ENCODE data around the gene ORM2. TPM values are rescaled to one million over a fixed set of nuclear protein-coding genes. Genes with fewer than 3 reads are reported as not detected.
A peak's percentile ranks its signal among the peaks of the same experiment; 100 is the strongest.

Gene ORM2
- total and polyA plus RNA-seq, 9 of the 15 experiments (the other 6 are each of a cell fraction or from before 2014, with no cell fraction given), result 0.98 TPM; not detected in 8

DNA sequence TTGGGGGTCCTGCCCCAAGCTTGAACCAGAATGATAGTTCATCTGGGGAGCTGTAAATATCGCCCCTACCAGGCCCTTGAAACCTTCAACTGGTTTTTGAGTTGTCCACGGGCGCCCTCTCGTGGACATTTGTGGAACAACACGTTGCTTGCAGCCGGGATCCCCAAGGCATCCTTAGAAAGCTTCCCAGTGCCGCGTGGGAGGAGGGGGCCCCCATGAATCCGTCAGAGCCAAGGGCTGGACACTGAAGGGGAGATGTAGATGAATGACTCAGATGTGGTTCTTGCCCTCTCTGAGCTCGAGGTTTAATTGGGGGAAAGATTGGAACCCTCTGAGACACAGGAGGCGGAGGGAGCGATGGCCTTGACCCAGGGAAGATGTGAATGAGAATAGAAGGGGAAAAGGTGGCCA is 38.6 kb upstream of the ORM2 start (continued):
- TF ChIP-seq, protein P1, sequence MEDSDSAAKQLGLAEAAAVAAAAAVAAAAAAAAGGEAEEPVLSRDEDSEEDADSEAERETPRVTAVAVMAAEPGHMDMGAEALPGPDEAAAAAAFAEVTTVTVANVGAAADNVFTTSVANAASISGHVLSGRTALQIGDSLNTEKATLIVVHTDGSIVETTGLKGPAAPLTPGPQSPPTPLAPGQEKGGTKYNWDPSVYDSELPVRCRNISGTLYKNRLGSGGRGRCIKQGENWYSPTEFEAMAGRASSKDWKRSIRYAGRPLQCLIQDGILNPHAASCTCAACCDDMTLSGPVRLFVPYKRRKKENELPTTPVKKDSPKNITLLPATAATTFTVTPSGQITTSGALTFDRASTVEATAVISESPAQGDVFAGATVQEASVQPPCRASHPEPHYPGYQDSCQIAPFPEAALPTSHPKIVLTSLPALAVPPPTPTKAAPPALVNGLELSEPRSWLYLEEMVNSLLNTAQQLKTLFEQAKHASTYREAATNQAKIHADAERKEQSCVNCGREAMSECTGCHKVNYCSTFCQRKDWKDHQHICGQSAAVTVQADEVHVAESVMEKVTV (CRISPR knock-in tag; IDR thresholded peaks at IDR 0.05), result peak; percentile 72
- TF ChIP-seq KLF16 (IDR thresholded peaks at IDR 0.05) (0 out of 2 replicates have a peak, but pooled peaks have one; percentile 25), ZNF444 (CRISPR knock-in tag; IDR thresholded peaks at IDR 0.05) (no peak)

GRCh38 chr9:114291886-114292590 is 37.6 kb upstream of the ORM2 start:
- H3K9ac ChIP-seq (ENCODE audit: insufficient read depth in 1 of 2, low read depth in 2 of 2, low read length in 2 of 2), result no peak overlapping the region
- no peak overlapping the region for H3K27ac ChIP-seq (ENCODE audit: extremely low read depth, low read depth, low read length)
- no peaks in the 10 kb centered on the region for H3K36me3 ChIP-seq (ENCODE audit: control insufficient read depth, insufficient read depth, low read length)
- DNase-seq (ENCODE audit: extremely low read depth in 1 of 4, low spot score in 3 of 4) (no peak), FAIRE-seq (no peak), ATAC-seq (no peak)
- H2AFZ ChIP-seq (ENCODE audit: low read depth, low read length), result no peak overlapping the region
- H3K4me1 ChIP-seq (replicated peaks in 1 of 2; ENCODE audit: control insufficient read depth in 2 of 2, insufficient read depth in 2 of 2, low read length in 2 of 2), result no peaks in the 10 kb centered on the region; a peak in 1 of 5 replicates
- no peak overlapping the region for H3K4me2 ChIP-seq (ENCODE audit: insufficient read depth, low read length)
- ChIA-PET CTCF (ENCODE audit: low intra/inter-chr PET ratio) (interaction anchor here (1.4 kb wide), 1 partner anchor 137 kb away, joined by 10 read pairs; the partner anchor contains the start of gene COL27A1), POLR2A (no interaction called here)
- H3K27me3 ChIP-seq (ENCODE audit: control insufficient read depth in 2 of 2, insufficient read depth in 2 of 2, low read length in 2 of 2), result peaks cover 0 to 21% of the 10 kb centered on the region in 2 experiments; a peak in 2 of 5 replicates
- H3K79me2 ChIP-seq (ENCODE audit: control insufficient read depth, insufficient read depth, low read length), result no peaks in the 10 kb centered on the region
- BruUV-seq (replicated peaks), result no TSS peak
- H3K4me3 ChIP-seq, result no peak overlapping the region
- peaks cover 6% of the 10 kb centered on the region; the same call in 1 of the 2 replicates for H4K20me1 ChIP-seq (replicated peaks; ENCODE audit: control insufficient read depth, insufficient read depth, low read length)
- intact Hi-C loops (cut with micrococcal nuclease), result loop anchor here (1.0 to 5.0 kb wide), 4 partner anchors 137 to 555 kb away; partner anchors contain the start of gene COL27A1
- no peak for TF ChIP-seq CCAR2 (IDR thresholded peaks at IDR 0.05; ENCODE audit: low read depth, low read length)
- TF ChIP-seq OTX1 (CRISPR knock-in tag; IDR thresholded peaks at IDR 0.05), result no peak
- WGBS (ENCODE audit: insufficient coverage, low coverage, missing lambda C conversion rate), result 0% methylated on average over 11 of the region's 11 CpGs
- in situ Hi-C loops (cut with MboI), result no loop called here
- no peaks in the 10 kb centered on the region for H3K9me1 ChIP-seq (ENCODE audit: control insufficient read depth, insufficient read depth, low read length)
- 0 out of 2 replicates have a peak, but pooled peaks cover 2% of the 10 kb centered on the region for H3K9me3 ChIP-seq (replicated peaks; ENCODE audit: control insufficient read depth, insufficient read depth, low read depth, low read length)

All from K562 (cell line).